Measurements from ENCODE around the gene PDE4C.

Gene PDE4C

GRCh38 chr19:18179957-18180356 lies 46.3 kb downstream of the PDE4C start:
- H3K27ac ChIP-seq = no peak overlapping the region
- TF ChIP-seq CTCF (conservative IDR thresholded peaks at IDR 0.05) = no peak

- TF ChIP-seq CTCF (conservative IDR thresholded peaks at IDR 0.05) = no peak
- H3K27ac ChIP-seq = no peak overlapping the region
Observed at GRCh38 chr19:18176367-18177310, 49.6 kb downstream of the PDE4C start.

- TF ChIP-seq CTCF (conservative IDR thresholded peaks at IDR 0.05) = no peak
- peak overlapping the region; percentile 71; the same call in 1 of the 2 replicates for H3K27ac ChIP-seq
Observed at GRCh38 chr19:18174983-18175382, 51.3 kb downstream of the PDE4C start.
